Caco-2 (cell line): ENCODE measurements around the gene TWIST1. TPM values are rescaled to one million over a fixed set of nuclear protein-coding genes. Genes with fewer than 3 reads are reported as not detected.

Experiments
- BruUV-seq: library from RNA; stranded (reverse); fragments of 400-500 nt; replicated peaks from 2 replicates; lab custom pipeline; 2021; lab: Mats Ljungman, UMichigan
- CTCF ChIA-PET: fragments of 300-600 bp; sonication (Branson Sonifier 250); formaldehyde crosslinking; loops from one replicate; lab custom pipeline; 2022; ENCODE audit warnings: antibody characterized with exemption; lab: Charles Lee
- POLR2A ChIA-PET: fragments of 300-600 bp; sonication (Branson Sonifier 250); formaldehyde crosslinking; loops from one replicate; lab custom pipeline; 2022; ENCODE audit warnings: antibody characterized with exemption; lab: Charles Lee
- DNase-seq, 2 experiments: peaks; one replicate each; pipeline versions ENCODE4 v3.0.0 to v3.0.0-alpha.2; 2020 to 2022
- H3K27me3 ChIP-seq: replicated peaks from 2 replicates; pipeline ENCODE4 v1.6.0; 2011; ENCODE audit warnings: low read length; ENCODE audit not compliant: control insufficient read depth, insufficient read depth
- H3K36me3 ChIP-seq: 2 replicates; pipeline ENCODE4 v1.5.1; 2011; ENCODE audit warnings: low read length; ENCODE audit not compliant: control insufficient read depth, insufficient read depth
- H3K4me1 ChIP-seq: fragments of 250-450 bp; sonication (Bioruptor Pico); 2 replicates; pipeline ENCODE4 v1.5.1; 2020; ENCODE audit warnings: mild to moderate bottlenecking
- H3K4me3 ChIP-seq: 2 replicates; pipeline ENCODE4 v1.5.1; 2011; ENCODE audit warnings: low read depth, mild to moderate bottlenecking, control low read depth, low read length
- H3K9me3 ChIP-seq: fragments of 250-450 bp; sonication (Bioruptor Pico); 2 replicates; pipeline ENCODE4 v1.5.1; 2020; ENCODE audit warnings: mild to moderate bottlenecking, moderate library complexity
- H3K27ac Mint-ChIP-seq: one replicate; pipeline ENCODE4 v1.8.0; 2022; ENCODE audit warnings: mixed read lengths; ENCODE audit not compliant: unreplicated experiment
- H3K27me3 Mint-ChIP-seq: one replicate; pipeline ENCODE4 v1.8.0; 2022; ENCODE audit warnings: mixed read lengths; ENCODE audit not compliant: insufficient read depth, unreplicated experiment
- H3K36me3 Mint-ChIP-seq: one replicate; pipeline ENCODE4 v1.8.0; 2022; ENCODE audit warnings: mild to moderate bottlenecking, mixed read lengths; ENCODE audit not compliant: insufficient read depth, unreplicated experiment
- H3K4me1 Mint-ChIP-seq: one replicate; pipeline ENCODE4 v1.8.0; 2022; ENCODE audit warnings: low read depth, mixed read lengths; ENCODE audit not compliant: unreplicated experiment
- H3K4me3 Mint-ChIP-seq: one replicate; pipeline ENCODE4 v1.8.0; 2022; ENCODE audit warnings: mild to moderate bottlenecking, moderate library complexity, mixed read lengths; ENCODE audit not compliant: unreplicated experiment
- H3K9me3 Mint-ChIP-seq: one replicate; pipeline ENCODE4 v1.8.0; 2022; ENCODE audit warnings: mixed read lengths; ENCODE audit not compliant: unreplicated experiment
- CTCF ChIP-seq, 2 experiments: fragments of 200-600 bp in 1 of 2; IDR thresholded peaks; 1 replicate in 1 of 2; 2 replicates in 1 of 2; pipeline versions ENCODE4 v1.5.1 to v1.8.0; 2011 to 2022; ENCODE audit warnings: antibody characterized with exemption in 1 of 2, control low read depth in 1 of 2, inconsistent platforms in 1 of 2, low read depth in 1 of 2, low read length in 1 of 2, mild to moderate bottlenecking in 1 of 2, moderate library complexity in 1 of 2; ENCODE audit not compliant: insufficient read depth in 1 of 2, severe bottlenecking in 1 of 2, unreplicated experiment in 1 of 2
- intact Hi-C: fragments of 100-400 bp; cut with micrococcal nuclease; formaldehyde crosslinking; loops from one replicate; pipeline ENCODE4 v1.10.0; 2022; ENCODE audit not compliant: unreplicated experiment
- total RNA-seq: library from RNA; stranded (reverse); gene quantifications from 2 replicates; pipeline ENCODE4 v1.2.3, GENCODE V29; 2022

TWIST1 gene
- total RNA-seq, 1 experiment from 2014 or later = not detected

DNA sequence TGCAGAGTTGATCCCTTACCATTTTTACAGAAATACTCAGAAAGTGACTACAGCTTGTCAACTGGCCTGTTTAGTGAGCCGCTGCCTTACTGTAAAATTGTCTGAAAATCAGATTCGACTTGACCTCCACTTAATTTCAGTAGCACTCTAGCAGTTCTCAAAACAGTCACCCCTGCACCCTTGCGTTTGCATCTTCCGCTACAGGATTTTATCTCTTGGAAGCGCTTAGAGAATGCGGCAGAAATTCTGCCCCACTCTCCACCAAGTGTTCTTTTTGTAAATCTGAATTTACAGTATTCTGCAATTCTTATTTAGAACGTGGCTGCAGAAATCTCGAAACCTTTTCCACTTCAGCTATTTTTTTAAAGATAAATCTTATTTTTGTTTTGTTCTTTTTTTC, 1.9 kb upstream of the TWIST1 start:
- Mint-ChIP-seq H3K27me3 (peaks cover 16% of the 10 kb centered on the region), H3K9me3 (no peaks in the 10 kb centered on the region), H3K4me1 (no peaks in the 10 kb centered on the region), H3K27ac (no peak overlapping the region), H3K36me3 (no peaks in the 10 kb centered on the region), H3K4me3 (no peak overlapping the region)
- TF ChIP-seq CTCF (IDR thresholded peaks at IDR 0.05; ENCODE audit: insufficient read depth in 1 of 2, low read depth in 1 of 2, low read length in 1 of 2, severe bottlenecking in 1 of 2, unreplicated experiment in 1 of 2) = no peak
- no peaks in the 10 kb centered on the region; the same call in 1 of the 2 replicates for H3K27me3 ChIP-seq
- CTCF ChIA-PET = no interaction called here
- no peak overlapping the region for H3K4me3 ChIP-seq
- H3K4me1 ChIP-seq = no peaks in the 10 kb centered on the region; the same call in 1 of the 2 replicates
- H3K9me3 ChIP-seq = no peaks in the 10 kb centered on the region
- POLR2A ChIA-PET = no interaction called here
- intact Hi-C loops = no loop called here
- H3K36me3 ChIP-seq = no peaks in the 10 kb centered on the region
- no peak for DNase-seq
- no TSS peak for BruUV-seq

- no peaks in the 10 kb centered on the region for H3K9me3 Mint-ChIP-seq
- no peak overlapping the region for H3K4me3 ChIP-seq
- ChIA-PET POLR2A (no interaction called here), CTCF (no interaction called here)
- H3K27me3 Mint-ChIP-seq = peaks cover 19% of the 10 kb centered on the region
- no peaks in the 10 kb centered on the region; the same call in 1 of the 2 replicates for H3K4me1 ChIP-seq
- H3K27ac Mint-ChIP-seq = no peak overlapping the region
- no peaks in the 10 kb centered on the region; the same call in 1 of the 2 replicates for H3K27me3 ChIP-seq
- DNase-seq = no peak
- H3K36me3 Mint-ChIP-seq = no peaks in the 10 kb centered on the region
- no peaks in the 10 kb centered on the region for H3K4me1 Mint-ChIP-seq
- no peak overlapping the region for H3K4me3 Mint-ChIP-seq
- no peak for TF ChIP-seq CTCF (IDR thresholded peaks at IDR 0.05; ENCODE audit: insufficient read depth in 1 of 2, low read depth in 1 of 2, low read length in 1 of 2, severe bottlenecking in 1 of 2, unreplicated experiment in 1 of 2)
- no peaks in the 10 kb centered on the region for H3K9me3 ChIP-seq
- BruUV-seq = no TSS peak
- intact Hi-C loops = no loop called here
- no peaks in the 10 kb centered on the region for H3K36me3 ChIP-seq
Observed at GRCh38 chr7:19118636-19119371, 1.4 kb upstream of the TWIST1 start.

GRCh38 chr7:19117870-19118608, 603 bp upstream of the TWIST1 start:
- TF ChIP-seq CTCF (IDR thresholded peaks at IDR 0.05; ENCODE audit: insufficient read depth in 1 of 2, low read depth in 1 of 2, low read length in 1 of 2, severe bottlenecking in 1 of 2, unreplicated experiment in 1 of 2) = no peak
- intact Hi-C loops = no loop called here

More at GRCh38 chr7:19117870-19118608, 603 bp upstream of the TWIST1 start:
- Histone ChIP-seq H3K27me3 (no peaks in the 10 kb centered on the region; the same call in 1 of the 2 replicates), H3K4me1 (no peaks in the 10 kb centered on the region; the same call in 1 of the 2 replicates), H3K36me3 (no peaks in the 10 kb centered on the region), H3K9me3 (no peaks in the 10 kb centered on the region), H3K4me3 (no peak overlapping the region)
- peak in 1 of 2 experiments; percentile 31 for DNase-seq
- ChIA-PET POLR2A (no interaction called here), CTCF (no interaction called here)
- Mint-ChIP-seq H3K4me1 (no peaks in the 10 kb centered on the region), H3K27ac (no peak overlapping the region), H3K9me3 (no peaks in the 10 kb centered on the region), H3K27me3 (peaks cover 19% of the 10 kb centered on the region), H3K4me3 (no peak overlapping the region), H3K36me3 (no peaks in the 10 kb centered on the region)
- no TSS peak for BruUV-seq
